PC-3 (cell line): ENCODE results near the gene BCAP29.

Source experiments
- CTCF ChIP-seq: fragments of 300-600 bp; sonication (generic); conservative IDR thresholded peaks from 2 replicates; pipeline ENCODE4 v1.5.1; 2017; ENCODE audit warnings: antibody characterized with exemption, low read depth, mild to moderate bottlenecking, low read length
- EZH2 ChIP-seq: fragments of 300-600 bp; sonication (generic); IDR thresholded peaks from one replicate; pipeline ENCODE4 v1.6.1; 2017; ENCODE audit warnings: antibody characterized with exemption, mild to moderate bottlenecking, low read length; ENCODE audit not compliant: unreplicated experiment
- EZH2phosphoT487 ChIP-seq: fragments of 300-600 bp; sonication (generic); IDR thresholded peaks from 2 replicates; pipeline ENCODE4 v1.6.1; 2018; ENCODE audit warnings: mild to moderate bottlenecking, antibody characterized with exemption, low read length, borderline replicate concordance

- no peak for TF ChIP-seq CTCF
- TF ChIP-seq EZH2: no peak
- no peak for TF ChIP-seq EZH2phosphoT487
Measured at GRCh38 chr7:107599262-107599661, 19.2 kb downstream of the BCAP29 start.
